GM23338 (cell line): ENCODE results near the gene LRRC8B. TPM values are rescaled to one million over a fixed set of nuclear protein-coding genes. Genes with fewer than 3 reads are reported as not detected.

Experiments used
- ATAC-seq: fragments of 200-7000 bp; cut with Tn5 transposase; 3 replicates; pipeline ENCODE4 v1.9.1; 2020
- DNase-seq: peaks from one replicate; pipeline ENCODE4 v3.0.0-alpha.2; 2015; ENCODE audit warnings: low spot score
- H2AFZ ChIP-seq: fragments of 200-600 bp; sonication (generic); 2 replicates; pipeline ENCODE4 v1.8.0; 2016; ENCODE audit warnings: antibody characterized with exemption, mild to moderate bottlenecking, moderate library complexity
- H3F3A ChIP-seq: fragments of 200-600 bp; sonication (generic); replicated peaks from 2 replicates; pipeline ENCODE4 v1.8.0; 2017; ENCODE audit warnings: antibody characterized with exemption, mixed run types, low read depth
- H3K27ac ChIP-seq: fragments of 200-600 bp; sonication (generic); 2 replicates; pipeline ENCODE4 v1.6.1; 2016; ENCODE audit warnings: low read depth
- H3K27me3 ChIP-seq: fragments of 200-600 bp; sonication (generic); 2 replicates; pipeline ENCODE4 v1.8.0; 2016; ENCODE audit warnings: mild to moderate bottlenecking, mixed run types, moderate library complexity; ENCODE audit not compliant: insufficient read depth
- H3K36me3 ChIP-seq: fragments of 200-600 bp; sonication (generic); 2 replicates; pipeline ENCODE4 v1.8.0; 2016; ENCODE audit warnings: mild to moderate bottlenecking; ENCODE audit not compliant: insufficient read depth
- H3K4me1 ChIP-seq: fragments of 200-600 bp; sonication (generic); 2 replicates; pipeline ENCODE4 v1.8.0; 2016; ENCODE audit warnings: mild to moderate bottlenecking, moderate library complexity; ENCODE audit not compliant: insufficient read depth
- H3K4me2 ChIP-seq: fragments of 200-600 bp; sonication (generic); 2 replicates; pipeline ENCODE4 v1.7.1; 2017; ENCODE audit warnings: mixed run types
- H3K4me3 ChIP-seq: fragments of 200-600 bp; sonication (generic); 2 replicates; pipeline ENCODE4 v1.6.1; 2016; ENCODE audit warnings: mixed run types
- H3K79me2 ChIP-seq: fragments of 200-600 bp; sonication (generic); replicated peaks from 2 replicates; pipeline ENCODE4 v1.8.0; 2017; ENCODE audit warnings: mild to moderate bottlenecking; ENCODE audit not compliant: insufficient read depth
- H3K9me2 ChIP-seq: fragments of 200-600 bp; sonication (generic); 2 replicates; pipeline ENCODE4 v1.8.0; 2017; ENCODE audit not compliant: insufficient read depth
- H4K20me1 ChIP-seq: fragments of 200-600 bp; sonication (generic); replicated peaks from 2 replicates; pipeline ENCODE4 v1.8.0; 2017; ENCODE audit warnings: mild to moderate bottlenecking; ENCODE audit not compliant: insufficient read depth
- H3K27ac Mint-ChIP-seq: 2 replicates; pipeline ENCODE4 v1.8.0; 2020; ENCODE audit warnings: inconsistent platforms, mild to moderate bottlenecking, moderate library complexity, mixed read lengths
- H3K27me3 Mint-ChIP-seq: 3 replicates; pipeline ENCODE4 v1.8.0; 2022; ENCODE audit warnings: low read depth, mild to moderate bottlenecking, moderate library complexity, mixed read lengths, inconsistent platforms; ENCODE audit not compliant: insufficient read depth, poor library complexity
- H3K36me3 Mint-ChIP-seq: 3 replicates; pipeline ENCODE4 v1.8.0; 2021; ENCODE audit warnings: low read depth, mild to moderate bottlenecking, inconsistent platforms, moderate library complexity, mixed read lengths
- H3K4me1 Mint-ChIP-seq: 3 replicates; pipeline ENCODE4 v1.8.0; 2020; ENCODE audit warnings: mild to moderate bottlenecking, inconsistent platforms, mixed read lengths
- H3K4me3 Mint-ChIP-seq: 3 replicates; pipeline ENCODE4 v1.8.0; 2021; ENCODE audit warnings: moderate library complexity, mild to moderate bottlenecking, inconsistent platforms, mixed read lengths
- H3K9me3 Mint-ChIP-seq: 3 replicates; pipeline ENCODE4 v1.8.0; 2020; ENCODE audit warnings: moderate library complexity, mild to moderate bottlenecking, inconsistent platforms, mixed read lengths
- CREB1 ChIP-seq: fragments of 250-450 bp; sonication (Bioruptor Pico); IDR thresholded peaks from 2 replicates; pipeline ENCODE4 v1.5.0; 2020; ENCODE audit warnings: low read depth, mild to moderate bottlenecking, moderate library complexity
- EZH2phosphoT487 ChIP-seq: fragments of 200-600 bp; sonication (generic); IDR thresholded peaks from one replicate; pipeline ENCODE4 v1.8.1; 2018; ENCODE audit warnings: antibody characterized with exemption; ENCODE audit not compliant: unreplicated experiment
- polyA plus RNA-seq: library from polyadenylated mRNA; unstranded; fragments of >200 nt; fragmentation: Nextera tagmentation; extraction: Ambion mirVana; gene quantifications from 2 replicates; pipeline ENCODE4 v1.2.1, GENCODE V29; 2016
- total RNA-seq: library from RNA; depleted of rRNA; stranded (reverse); fragments of >200 nt; shearing (Covaris generic); gene quantifications from 2 replicates; pipeline ENCODE4 v1.2.3, GENCODE V29; 2014
- TF ChIP-seq, protein P1 (sequence below), 2 experiments: fragments of 200-600 bp in 1 of 2; sonication (generic) in 1 of 2; conservative IDR thresholded peaks; 2 replicates each; pipeline versions ENCODE4 v1.5.1 to v1.6.1; 2016 to 2017; ENCODE audit warnings: antibody characterized with exemption in 2 of 2, low read depth in 2 of 2, mild to moderate bottlenecking in 2 of 2, moderate library complexity in 1 of 2
- TF ChIP-seq, protein P2 (sequence below): fragments of 250-450 bp; sonication (Bioruptor Pico); IDR thresholded peaks from 2 replicates; pipeline ENCODE4 v1.5.0; 2020; ENCODE audit warnings: mild to moderate bottlenecking, moderate library complexity
- TF ChIP-seq, protein P3 (sequence below): IDR thresholded peaks from 2 replicates; pipeline ENCODE4 v1.6.1; 2016; ENCODE audit warnings: antibody characterized with exemption

Gene LRRC8B
- total and polyA plus RNA-seq, 2 experiments from 2014 or later: 9.0 to 26.5 TPM

DNA sequence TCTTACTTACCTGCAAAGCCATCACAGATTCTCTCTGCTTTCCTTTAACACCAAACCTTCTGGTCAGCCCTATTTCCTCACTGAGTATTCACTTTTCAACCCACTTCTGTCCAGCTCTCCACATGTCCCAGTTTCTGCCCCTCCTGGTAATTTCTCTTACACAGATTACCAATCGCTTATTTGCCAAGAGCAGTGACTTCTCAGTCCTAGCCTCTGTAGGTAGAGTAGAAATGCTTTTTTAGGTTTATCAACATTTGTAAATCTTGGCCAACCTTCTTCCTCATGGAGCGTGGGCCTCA, 74.7 kb downstream of the LRRC8B start (continued):
- TF ChIP-seq, protein P1, sequence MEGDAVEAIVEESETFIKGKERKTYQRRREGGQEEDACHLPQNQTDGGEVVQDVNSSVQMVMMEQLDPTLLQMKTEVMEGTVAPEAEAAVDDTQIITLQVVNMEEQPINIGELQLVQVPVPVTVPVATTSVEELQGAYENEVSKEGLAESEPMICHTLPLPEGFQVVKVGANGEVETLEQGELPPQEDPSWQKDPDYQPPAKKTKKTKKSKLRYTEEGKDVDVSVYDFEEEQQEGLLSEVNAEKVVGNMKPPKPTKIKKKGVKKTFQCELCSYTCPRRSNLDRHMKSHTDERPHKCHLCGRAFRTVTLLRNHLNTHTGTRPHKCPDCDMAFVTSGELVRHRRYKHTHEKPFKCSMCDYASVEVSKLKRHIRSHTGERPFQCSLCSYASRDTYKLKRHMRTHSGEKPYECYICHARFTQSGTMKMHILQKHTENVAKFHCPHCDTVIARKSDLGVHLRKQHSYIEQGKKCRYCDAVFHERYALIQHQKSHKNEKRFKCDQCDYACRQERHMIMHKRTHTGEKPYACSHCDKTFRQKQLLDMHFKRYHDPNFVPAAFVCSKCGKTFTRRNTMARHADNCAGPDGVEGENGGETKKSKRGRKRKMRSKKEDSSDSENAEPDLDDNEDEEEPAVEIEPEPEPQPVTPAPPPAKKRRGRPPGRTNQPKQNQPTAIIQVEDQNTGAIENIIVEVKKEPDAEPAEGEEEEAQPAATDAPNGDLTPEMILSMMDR (conservative IDR thresholded peaks at IDR 0.05; ENCODE audit: low read depth in 2 of 2): no peak
- TF ChIP-seq, protein P2, sequence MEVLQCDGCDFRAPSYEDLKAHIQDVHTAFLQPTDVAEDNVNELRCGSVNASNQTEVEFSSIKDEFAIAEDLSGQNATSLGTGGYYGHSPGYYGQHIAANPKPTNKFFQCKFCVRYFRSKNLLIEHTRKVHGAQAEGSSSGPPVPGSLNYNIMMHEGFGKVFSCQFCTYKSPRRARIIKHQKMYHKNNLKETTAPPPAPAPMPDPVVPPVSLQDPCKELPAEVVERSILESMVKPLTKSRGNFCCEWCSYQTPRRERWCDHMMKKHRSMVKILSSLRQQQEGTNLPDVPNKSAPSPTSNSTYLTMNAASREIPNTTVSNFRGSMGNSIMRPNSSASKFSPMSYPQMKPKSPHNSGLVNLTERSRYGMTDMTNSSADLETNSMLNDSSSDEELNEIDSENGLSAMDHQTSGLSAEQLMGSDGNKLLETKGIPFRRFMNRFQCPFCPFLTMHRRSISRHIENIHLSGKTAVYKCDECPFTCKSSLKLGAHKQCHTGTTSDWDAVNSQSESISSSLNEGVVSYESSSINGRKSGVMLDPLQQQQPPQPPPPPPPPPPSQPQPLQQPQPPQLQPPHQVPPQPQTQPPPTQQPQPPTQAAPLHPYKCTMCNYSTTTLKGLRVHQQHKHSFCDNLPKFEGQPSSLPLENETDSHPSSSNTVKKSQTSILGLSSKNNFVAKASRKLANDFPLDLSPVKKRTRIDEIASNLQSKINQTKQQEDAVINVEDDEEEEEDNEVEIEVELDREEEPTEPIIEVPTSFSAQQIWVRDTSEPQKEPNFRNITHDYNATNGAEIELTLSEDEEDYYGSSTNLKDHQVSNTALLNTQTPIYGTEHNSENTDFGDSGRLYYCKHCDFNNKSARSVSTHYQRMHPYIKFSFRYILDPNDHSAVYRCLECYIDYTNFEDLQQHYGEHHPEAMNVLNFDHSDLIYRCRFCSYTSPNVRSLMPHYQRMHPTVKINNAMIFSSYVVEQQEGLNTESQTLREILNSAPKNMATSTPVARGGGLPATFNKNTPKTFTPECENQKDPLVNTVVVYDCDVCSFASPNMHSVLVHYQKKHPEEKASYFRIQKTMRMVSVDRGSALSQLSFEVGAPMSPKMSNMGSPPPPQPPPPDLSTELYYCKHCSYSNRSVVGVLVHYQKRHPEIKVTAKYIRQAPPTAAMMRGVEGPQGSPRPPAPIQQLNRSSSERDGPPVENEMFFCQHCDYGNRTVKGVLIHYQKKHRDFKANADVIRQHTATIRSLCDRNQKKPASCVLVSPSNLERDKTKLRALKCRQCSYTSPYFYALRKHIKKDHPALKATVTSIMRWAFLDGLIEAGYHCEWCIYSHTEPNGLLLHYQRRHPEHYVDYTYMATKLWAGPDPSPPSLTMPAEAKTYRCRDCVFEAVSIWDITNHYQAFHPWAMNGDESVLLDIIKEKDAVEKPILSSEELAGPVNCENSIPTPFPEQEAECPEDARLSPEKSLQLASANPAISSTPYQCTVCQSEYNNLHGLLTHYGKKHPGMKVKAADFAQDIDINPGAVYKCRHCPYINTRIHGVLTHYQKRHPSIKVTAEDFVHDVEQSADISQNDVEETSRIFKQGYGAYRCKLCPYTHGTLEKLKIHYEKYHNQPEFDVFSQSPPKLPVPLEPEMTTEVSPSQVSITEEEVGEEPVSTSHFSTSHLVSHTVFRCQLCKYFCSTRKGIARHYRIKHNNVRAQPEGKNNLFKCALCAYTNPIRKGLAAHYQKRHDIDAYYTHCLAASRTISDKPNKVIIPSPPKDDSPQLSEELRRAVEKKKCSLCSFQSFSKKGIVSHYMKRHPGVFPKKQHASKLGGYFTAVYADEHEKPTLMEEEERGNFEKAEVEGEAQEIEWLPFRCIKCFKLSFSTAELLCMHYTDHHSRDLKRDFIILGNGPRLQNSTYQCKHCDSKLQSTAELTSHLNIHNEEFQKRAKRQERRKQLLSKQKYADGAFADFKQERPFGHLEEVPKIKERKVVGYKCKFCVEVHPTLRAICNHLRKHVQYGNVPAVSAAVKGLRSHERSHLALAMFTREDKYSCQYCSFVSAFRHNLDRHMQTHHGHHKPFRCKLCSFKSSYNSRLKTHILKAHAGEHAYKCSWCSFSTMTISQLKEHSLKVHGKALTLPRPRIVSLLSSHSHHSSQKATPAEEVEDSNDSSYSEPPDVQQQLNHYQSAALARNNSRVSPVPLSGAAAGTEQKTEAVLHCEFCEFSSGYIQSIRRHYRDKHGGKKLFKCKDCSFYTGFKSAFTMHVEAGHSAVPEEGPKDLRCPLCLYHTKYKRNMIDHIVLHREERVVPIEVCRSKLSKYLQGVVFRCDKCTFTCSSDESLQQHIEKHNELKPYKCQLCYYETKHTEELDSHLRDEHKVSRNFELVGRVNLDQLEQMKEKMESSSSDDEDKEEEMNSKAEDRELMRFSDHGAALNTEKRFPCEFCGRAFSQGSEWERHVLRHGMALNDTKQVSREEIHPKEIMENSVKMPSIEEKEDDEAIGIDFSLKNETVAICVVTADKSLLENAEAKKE (CRISPR knock-in tag): no peak

DNA sequence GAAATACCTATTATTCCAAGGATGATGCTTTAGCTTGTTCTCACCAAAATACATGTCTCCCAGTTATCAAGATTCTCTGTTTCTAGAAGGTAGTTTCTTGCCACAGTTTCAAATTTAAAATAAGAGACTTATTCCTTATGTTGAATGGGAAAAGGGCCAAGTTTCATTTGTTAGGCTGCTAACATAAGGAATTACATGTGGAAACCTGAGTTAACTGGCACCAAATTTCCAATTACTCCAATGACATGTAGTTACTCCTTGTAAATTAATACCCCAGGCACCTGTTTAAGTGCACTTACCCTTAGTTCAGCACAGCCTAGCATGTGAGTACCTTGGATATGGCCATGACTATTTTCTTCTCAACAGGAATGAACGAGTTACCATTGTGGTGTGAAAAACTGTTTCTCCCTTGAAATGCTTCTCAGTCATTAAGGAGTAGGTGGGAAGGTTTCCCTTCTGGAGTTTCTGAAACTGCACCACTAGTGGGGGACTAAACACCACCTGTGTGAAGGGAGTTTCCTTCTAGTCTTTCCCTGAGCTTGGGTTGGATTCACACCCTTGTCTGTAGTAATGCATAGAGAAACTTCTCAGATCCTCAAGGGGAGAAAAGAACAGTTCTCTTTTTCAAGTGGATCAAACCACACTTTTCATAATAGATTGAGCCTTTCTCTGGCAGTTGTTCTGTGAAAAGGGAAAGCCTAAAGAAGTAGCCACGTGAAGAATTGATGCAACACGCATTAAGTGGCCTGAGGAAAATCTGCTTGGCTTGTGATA, 76.0 kb downstream of the LRRC8B start:
- H3K27me3 Mint-ChIP-seq: no peaks in the 10 kb centered on the region
- no peaks in the 10 kb centered on the region for H3K27me3 ChIP-seq
- H3K9me2 ChIP-seq: no peaks in the 10 kb centered on the region
- H3K27ac Mint-ChIP-seq: no peak overlapping the region
- H3K9me3 Mint-ChIP-seq: no peaks in the 10 kb centered on the region
- H3K36me3 ChIP-seq: no peaks in the 10 kb centered on the region
- no peak overlapping the region for H3K4me3 Mint-ChIP-seq
- DNase-seq: no peak
- peaks cover 42% of the 10 kb centered on the region for H3K4me1 ChIP-seq
- H4K20me1 ChIP-seq: no peaks in the 10 kb centered on the region
- H3F3A ChIP-seq: 0 out of 2 replicates have a peak, but pooled peaks cover 3% of the 10 kb centered on the region
- peaks cover 44% of the 10 kb centered on the region for H3K4me1 Mint-ChIP-seq
- 0 out of 2 replicates have a peak overlapping the region, but pooled peaks have one; percentile 7 for H3K4me2 ChIP-seq
- ATAC-seq: no peak
- no peak overlapping the region for H2AFZ ChIP-seq
- no peak overlapping the region for H3K4me3 ChIP-seq
- no peaks in the 10 kb centered on the region for H3K36me3 Mint-ChIP-seq
- H3K27ac ChIP-seq: no peak overlapping the region
- H3K79me2 ChIP-seq: no peaks in the 10 kb centered on the region
- TF ChIP-seq, protein P3, sequence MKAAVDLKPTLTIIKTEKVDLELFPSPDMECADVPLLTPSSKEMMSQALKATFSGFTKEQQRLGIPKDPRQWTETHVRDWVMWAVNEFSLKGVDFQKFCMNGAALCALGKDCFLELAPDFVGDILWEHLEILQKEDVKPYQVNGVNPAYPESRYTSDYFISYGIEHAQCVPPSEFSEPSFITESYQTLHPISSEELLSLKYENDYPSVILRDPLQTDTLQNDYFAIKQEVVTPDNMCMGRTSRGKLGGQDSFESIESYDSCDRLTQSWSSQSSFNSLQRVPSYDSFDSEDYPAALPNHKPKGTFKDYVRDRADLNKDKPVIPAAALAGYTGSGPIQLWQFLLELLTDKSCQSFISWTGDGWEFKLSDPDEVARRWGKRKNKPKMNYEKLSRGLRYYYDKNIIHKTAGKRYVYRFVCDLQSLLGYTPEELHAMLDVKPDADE: no peak
- TF ChIP-seq CREB1 (CRISPR knock-in tag) (no peak), EZH2phosphoT487 (no peak)
- TF ChIP-seq, protein P2 (CRISPR knock-in tag): no peak
